H9 (cell line): Measurements from ENCODE around the gene PNPLA7. TPM values are rescaled to one million over a fixed set of nuclear protein-coding genes. Genes with fewer than 3 reads are reported as not detected.
A peak's percentile ranks its signal among the peaks of the same experiment; 100 is the strongest.

Source experiments
- DNase-seq: peaks from one replicate; pipeline ENCODE4 v3.0.0-alpha.2; 2017
- H2AFZ ChIP-seq: one replicate; pipeline ENCODE4 v1.6.1; 2013; ENCODE audit warnings: mild to moderate bottlenecking, low read length, control low read depth, moderate library complexity
- H2AK5ac ChIP-seq: 2 replicates; pipeline ENCODE4 v1.6.1; 2013; ENCODE audit warnings: low read length, control low read depth, mixed read lengths; ENCODE audit not compliant: insufficient read length
- H2BK120ac ChIP-seq: one replicate; pipeline ENCODE4 v1.6.1; 2013; ENCODE audit warnings: low read depth, mild to moderate bottlenecking, low read length, control low read depth, inconsistent platforms; ENCODE audit not compliant: poor library complexity, severe bottlenecking
- H2BK12ac ChIP-seq: 2 replicates; pipeline ENCODE4 v1.6.1; 2013; ENCODE audit warnings: low read length, control low read depth, mixed read lengths, low read depth; ENCODE audit not compliant: insufficient read length
- H2BK15ac ChIP-seq: 2 replicates; pipeline ENCODE4 v1.6.1; 2013; ENCODE audit warnings: low read depth, low read length, control low read depth
- H2BK20ac ChIP-seq: one replicate; pipeline ENCODE4 v1.6.1; 2013; ENCODE audit warnings: low read depth, mild to moderate bottlenecking, low read length, control low read depth, inconsistent platforms; ENCODE audit not compliant: poor library complexity, severe bottlenecking
- H2BK5ac ChIP-seq: 2 replicates; pipeline ENCODE4 v1.6.1; 2013; ENCODE audit warnings: low read length, control low read depth, mixed read lengths; ENCODE audit not compliant: insufficient read length
- H3K14ac ChIP-seq: 2 replicates; pipeline ENCODE4 v1.6.1; 2013; ENCODE audit warnings: low read length, control low read depth; ENCODE audit not compliant: insufficient read depth
- H3K18ac ChIP-seq: 2 replicates; pipeline ENCODE4 v1.6.1; 2013; ENCODE audit warnings: low read depth, mild to moderate bottlenecking, mixed read lengths, low read length, control low read depth; ENCODE audit not compliant: insufficient read length
- H3K23ac ChIP-seq: 2 replicates; pipeline ENCODE4 v1.6.1; 2013; ENCODE audit warnings: low read length, control low read depth, mixed read lengths, low read depth; ENCODE audit not compliant: insufficient read length
- H3K23me2 ChIP-seq: 2 replicates; pipeline ENCODE4 v1.6.1; 2013; ENCODE audit warnings: low read depth, mild to moderate bottlenecking, mixed read lengths, low read length, control low read depth; ENCODE audit not compliant: insufficient read length, poor library complexity, severe bottlenecking
- H3K27ac ChIP-seq: 2 replicates; pipeline ENCODE4 v1.5.1; 2013; ENCODE audit warnings: low read length, control low read depth, mixed read lengths, low read depth; ENCODE audit not compliant: insufficient read length
- H3K27me3 ChIP-seq: 2 replicates; pipeline ENCODE4 v1.6.1; 2013; ENCODE audit warnings: low read length, control low read depth, inconsistent platforms; ENCODE audit not compliant: insufficient read depth
- H3K4ac ChIP-seq: 2 replicates; pipeline ENCODE4 v1.6.1; 2013; ENCODE audit warnings: low read depth, mild to moderate bottlenecking, control low read depth, inconsistent platforms, low read length, moderate library complexity
- H3K4me1 ChIP-seq: 2 replicates; pipeline ENCODE4 v1.6.1; 2013; ENCODE audit warnings: low read length, control low read depth, inconsistent platforms; ENCODE audit not compliant: insufficient read depth
- H3K4me2 ChIP-seq: 2 replicates; pipeline ENCODE4 v1.6.1; 2013; ENCODE audit warnings: low read length, control low read depth, mixed read lengths; ENCODE audit not compliant: insufficient read length, insufficient read depth
- H3K56ac ChIP-seq: 2 replicates; pipeline ENCODE4 v1.6.1; 2013; ENCODE audit warnings: low read depth, mild to moderate bottlenecking, mixed read lengths, low read length, control low read depth; ENCODE audit not compliant: insufficient read length
- H3K79me1 ChIP-seq: 2 replicates; pipeline ENCODE4 v1.6.1; 2013; ENCODE audit warnings: low read depth, mild to moderate bottlenecking, moderate library complexity, low read length, control low read depth, inconsistent platforms; ENCODE audit not compliant: insufficient read depth, poor library complexity, severe bottlenecking
- H3K79me2 ChIP-seq: 2 replicates; pipeline ENCODE4 v1.6.1; 2013; ENCODE audit warnings: low read length, control low read depth, inconsistent platforms; ENCODE audit not compliant: insufficient read depth
- H3K9ac ChIP-seq: 2 replicates; pipeline ENCODE4 v1.6.1; 2013; ENCODE audit warnings: low read length, control low read depth, mixed read lengths; ENCODE audit not compliant: insufficient read length; ENCODE audit errors: extremely low read depth
- H3K9me3 ChIP-seq: one replicate; pipeline ENCODE4 v1.6.1; 2013; ENCODE audit warnings: low read depth, low read length, inconsistent platforms; ENCODE audit not compliant: control insufficient read depth
- H3T11ph ChIP-seq: one replicate; pipeline ENCODE4 v1.6.1; 2013; ENCODE audit warnings: mild to moderate bottlenecking, low read length, control low read depth, inconsistent platforms
- H4K20me1 ChIP-seq: one replicate; pipeline ENCODE4 v1.6.1; 2013; ENCODE audit not compliant: control insufficient read depth, insufficient read length, insufficient read depth
- H4K5ac ChIP-seq: 2 replicates; pipeline ENCODE4 v1.6.1; 2013; ENCODE audit warnings: low read depth, mild to moderate bottlenecking, mixed read lengths, low read length, control low read depth; ENCODE audit not compliant: insufficient read length
- H4K8ac ChIP-seq: replicated peaks from 2 replicates; pipeline ENCODE4 v1.6.1; 2013; ENCODE audit warnings: low read length, control low read depth, mixed read lengths, low read depth; ENCODE audit not compliant: insufficient read length
- H4K91ac ChIP-seq: 2 replicates; pipeline ENCODE4 v1.6.1; 2013; ENCODE audit warnings: low read depth, mild to moderate bottlenecking, moderate library complexity, mixed read lengths, low read length, control low read depth; ENCODE audit not compliant: insufficient read length
- H3K27ac Mint-ChIP-seq, 3 experiments: 2 replicates in 2 of 3; 3 replicates in 1 of 3; pipeline ENCODE4 v1.8.0; 2020 to 2021; ENCODE audit warnings: mixed read lengths in 3 of 3, mild to moderate bottlenecking in 1 of 3, moderate library complexity in 1 of 3
- H3K27me3 Mint-ChIP-seq: 2 replicates; pipeline ENCODE4 v1.8.0; 2021; ENCODE audit warnings: low read depth, mild to moderate bottlenecking, moderate library complexity, mixed read lengths
- H3K36me3 Mint-ChIP-seq, 3 experiments: 2 replicates in 2 of 3; 3 replicates in 1 of 3; pipeline ENCODE4 v1.8.0; 2020 to 2021; ENCODE audit warnings: low read depth in 3 of 3, mixed read lengths in 3 of 3; ENCODE audit not compliant: insufficient read depth in 1 of 3
- H3K4me1 Mint-ChIP-seq, 2 experiments: 2 replicates each; pipeline ENCODE4 v1.8.0; 2020; ENCODE audit warnings: mixed read lengths in 2 of 2
- H3K4me3 Mint-ChIP-seq, 2 experiments: 2 replicates in 1 of 2; 3 replicates in 1 of 2; pipeline ENCODE4 v1.8.0; 2020 to 2021; ENCODE audit warnings: mild to moderate bottlenecking in 2 of 2, mixed read lengths in 2 of 2, moderate library complexity in 1 of 2
- H3K9me3 Mint-ChIP-seq, 2 experiments: 2 replicates in 1 of 2; 3 replicates in 1 of 2; pipeline ENCODE4 v1.8.0; 2020; ENCODE audit warnings: mild to moderate bottlenecking in 2 of 2, mixed read lengths in 2 of 2, moderate library complexity in 1 of 2
- CTCF ChIP-seq: fragments of 200-600 bp; sonication (generic); conservative IDR thresholded peaks from 3 replicates; pipeline ENCODE4 v1.8.0; 2021; ENCODE audit warnings: antibody characterized with exemption, mild to moderate bottlenecking
- WGBS: extraction: QIAGEN DNeasy Blood & Tissue Kit; methylation state at CpG from one replicate; pipeline ENCODE4 v1.1.7; 2013; ENCODE audit warnings: missing lambda C conversion rate, low lambda C conversion rate, mixed read lengths; ENCODE audit not compliant: insufficient read length; ENCODE audit errors: extremely low coverage; 5-methylcytosine and 5-hydroxymethylcytosine counted together
- total RNA-seq: library from RNA; stranded (reverse); gene quantifications from 2 replicates; pipeline ENCODE4 v1.2.1, GENCODE V29; 2021

PNPLA7 gene
- total RNA-seq, 1 experiment from 2014 or later: 1.8 TPM

GRCh38 chr9:137441935-137442321, 108.3 kb downstream of the PNPLA7 start:
- Histone ChIP-seq H3K27ac (no peak overlapping the region), H2AFZ (no peak overlapping the region), H2BK120ac (no peak overlapping the region), H3K23ac (no peak overlapping the region), H3K27me3 (no peaks in the 10 kb centered on the region), H3K79me1 (no peaks in the 10 kb centered on the region), H3K23me2 (no peaks in the 10 kb centered on the region), H4K8ac (no peak overlapping the region), H2AK5ac (no peak overlapping the region), H3K79me2 (no peaks in the 10 kb centered on the region), H3K4ac (no peak overlapping the region), H3K4me1 (no peaks in the 10 kb centered on the region), H3K18ac (no peak overlapping the region), H2BK20ac (no peak overlapping the region), H3T11ph (no peak overlapping the region), H3K14ac (no peak overlapping the region), H4K91ac (no peak overlapping the region), H2BK5ac (no peak overlapping the region), H2BK15ac (no peak overlapping the region), H2BK12ac (no peak overlapping the region), H4K5ac (no peak overlapping the region), H3K56ac (no peak overlapping the region), H3K4me2 (peak overlapping the region; percentile 85), H4K20me1 (no peaks in the 10 kb centered on the region), H3K9me3 (no peaks in the 10 kb centered on the region), H3K9ac (no peak overlapping the region)
- Mint-ChIP-seq H3K4me1 (peaks cover 7 to 12% of the 10 kb centered on the region in 2 experiments), H3K27ac (no peak overlapping the region), H3K27me3 (peaks cover 20% of the 10 kb centered on the region), H3K36me3 (no peaks in the 10 kb centered on the region), H3K9me3 (0 out of 5 replicates have a peak, but pooled peaks cover 0 to 1% of the 10 kb centered on the region in 2 experiments), H3K4me3 (peak overlapping the region; percentile 58 to 85)
- WGBS: no CpG with 5 or more reads among the region's 7 CpGs
- no peak for DNase-seq
- TF ChIP-seq CTCF: no peak
